Dedifferentiated amniotic fluid mesenchymal stem cell (primary cell): ENCODE data around the gene ASB1.
"Not testable (repeated sequence)": the region's sequence is repeated elsewhere in the genome, so short reads cannot be mapped to it uniquely, and the experiment has no call there.

Source experiments
- DNase-seq: peaks from one replicate; pipeline ENCODE4 v3.0.0-alpha.2; 2016; ENCODE audit errors: extremely low spot score

Gene ASB1

GRCh38 chr2:238404406-238405216 is 22.1 kb upstream of the ASB1 start:
- DNase-seq = no peak

GRCh38 chr2:238405217-238405555 is 21.5 kb upstream of the ASB1 start:
- not testable (repeated sequence) for DNase-seq

- DNase-seq = peak; percentile 40
These were observed 20.3 kb upstream of the ASB1 start for GRCh38 chr2:238406221-238406997.

GRCh38 chr2:238406998-238407285 is 19.8 kb upstream of the ASB1 start:
- DNase-seq = no peak

- DNase-seq = no peak
These were observed 19.2 kb upstream of the ASB1 start for GRCh38 chr2:238407566-238407965.

- no peak for DNase-seq
These were observed 17.9 kb upstream of the ASB1 start for GRCh38 chr2:238408615-238409340.

GRCh38 chr2:238409341-238410199 is 17.2 kb upstream of the ASB1 start:
- DNase-seq = no peak

- no peak for DNase-seq
These were observed 14.5 kb upstream of the ASB1 start for GRCh38 chr2:238412067-238412767.

GRCh38 chr2:238413368-238413767 is 13.4 kb upstream of the ASB1 start:
- DNase-seq = no peak

- DNase-seq = no peak
These were observed 11.5 kb upstream of the ASB1 start for GRCh38 chr2:238415036-238415764.

GRCh38 chr2:238415893-238416292 is 10.8 kb upstream of the ASB1 start:
- DNase-seq = no peak

- peak; percentile 16 for DNase-seq
These were observed 8.3 kb upstream of the ASB1 start for GRCh38 chr2:238418196-238418998.

GRCh38 chr2:238418999-238419546 is 7.7 kb upstream of the ASB1 start:
- DNase-seq = no peak

GRCh38 chr2:238420442-238420841 is 6.3 kb upstream of the ASB1 start:
- no peak for DNase-seq

GRCh38 chr2:238420878-238421694 is 5.6 kb upstream of the ASB1 start:
- DNase-seq = no peak

- no peak for DNase-seq
These were observed 5.1 kb upstream of the ASB1 start for GRCh38 chr2:238421695-238422035.

- no peak for DNase-seq
These were observed 4.4 kb upstream of the ASB1 start for GRCh38 chr2:238422285-238422684.

GRCh38 chr2:238422940-238423339 is 3.8 kb upstream of the ASB1 start:
- no peak for DNase-seq
